GM12891 (cell line): ENCODE measurements around the gene HSD17B3.

ENCODE experiments used
- PAX5 ChIP-seq: IDR thresholded peaks from 2 replicates; pipeline ENCODE4 v1.6.1; 2011; ENCODE audit warnings: low read length, moderate library complexity, mild to moderate bottlenecking; ENCODE audit not compliant: insufficient read depth, severe bottlenecking
- POLR2A ChIP-seq: IDR thresholded peaks from 2 replicates; pipeline ENCODE4 v1.6.1; 2011; ENCODE audit warnings: low read depth, low read length, control low read depth
- POLR2AphosphoS5 ChIP-seq: IDR thresholded peaks from 2 replicates; pipeline ENCODE4 v1.6.1; 2011; ENCODE audit warnings: low read depth, low read length, control low read depth
- POU2F2 ChIP-seq: IDR thresholded peaks from 2 replicates; pipeline ENCODE4 v1.6.1; 2011; ENCODE audit warnings: low read depth, mild to moderate bottlenecking, control low read depth, low read length, moderate library complexity
- SPI1 ChIP-seq: IDR thresholded peaks from 2 replicates; pipeline ENCODE4 v1.6.1; 2011; ENCODE audit warnings: low read depth, low read length, control low read depth
- TAF1 ChIP-seq: IDR thresholded peaks from 2 replicates; pipeline ENCODE4 v1.6.1; 2011; ENCODE audit warnings: low read depth, low read length, control low read depth

DNA sequence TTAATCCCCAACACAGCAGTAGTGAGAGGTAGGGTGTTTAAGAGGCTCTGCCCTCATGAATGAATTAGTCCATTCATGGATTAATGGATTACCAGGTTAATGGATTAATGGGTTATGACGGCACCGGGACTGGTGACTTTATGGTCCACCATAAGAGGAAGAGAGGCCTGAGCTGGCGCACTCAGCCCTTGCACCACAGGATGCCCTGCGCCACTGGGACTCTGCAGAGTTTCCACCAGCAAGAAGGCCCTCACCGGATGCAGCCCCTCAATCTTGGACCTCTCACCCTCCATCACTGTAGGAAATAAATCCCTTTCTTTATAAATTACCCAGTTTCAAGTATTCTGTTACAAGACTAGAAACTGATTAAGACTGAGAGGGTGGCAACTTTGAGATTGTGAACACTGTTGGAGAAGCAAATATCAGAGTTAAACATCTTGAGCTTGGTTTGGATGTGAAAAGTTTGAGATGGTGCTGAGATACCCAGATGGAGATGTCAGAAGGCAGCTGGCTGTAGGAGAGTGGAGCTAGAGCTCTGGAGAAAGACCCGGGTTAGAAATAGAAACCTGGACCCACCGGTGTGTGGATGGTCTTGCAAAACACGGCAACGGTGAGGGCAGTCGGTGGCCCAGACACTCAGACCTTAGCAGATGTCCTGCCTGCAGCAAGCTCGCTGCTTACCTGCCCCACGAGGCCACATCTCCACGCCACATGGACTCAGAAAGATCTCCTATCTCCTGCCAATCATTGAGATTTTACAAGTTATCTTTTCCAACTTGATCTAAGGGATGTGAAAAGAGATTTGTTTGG, 98.8 kb downstream of the HSD17B3 start:
- no peak for TF ChIP-seq POLR2AphosphoS5
- TF ChIP-seq TAF1: no peak
- TF ChIP-seq POLR2A: no peak
- no peak for TF ChIP-seq POU2F2
- no peak for TF ChIP-seq PAX5
- no peak for TF ChIP-seq SPI1
